ENCODE results near the gene MCCC2. TPM values are rescaled to one million over a fixed set of nuclear protein-coding genes. Genes with fewer than 3 reads are reported as not detected.

MCCC2 gene
- total and polyA plus RNA-seq, 2 of the 8 experiments (the other 6 are each of a cell fraction or from before 2014, with no cell fraction given): 71.7 to 86.6 TPM

- Histone ChIP-seq H2BK12ac (ENCODE audit: low read depth, low read length) (no peak overlapping the region), H4K20me1 (replicated peaks in 1 of 2; ENCODE audit: control insufficient read depth in 1 of 2, insufficient read depth in 2 of 2, low read length in 2 of 2) (no peaks in the 10 kb centered on the region), H3K56ac (replicated peaks; ENCODE audit: insufficient read length, low read depth, low read length) (no peak overlapping the region), H3K9me3 (ENCODE audit: insufficient read depth in 2 of 2, low read depth in 1 of 2, low read length in 1 of 2) (no peaks in the 10 kb centered on the region), H4K91ac (replicated peaks; ENCODE audit: insufficient read length, low read length) (no peak overlapping the region), H2AK5ac (ENCODE audit: low read depth, low read length) (no peak overlapping the region), H2BK15ac (ENCODE audit: low read length) (no peak overlapping the region), H3K4me1 (replicated peaks in 1 of 4; ENCODE audit: control insufficient read depth in 3 of 4, insufficient read depth in 4 of 4, low read length in 3 of 4) (no peaks in the 10 kb centered on the region), H4K8ac (ENCODE audit: extremely low read depth, insufficient read depth, low read length) (no peak overlapping the region), H3K79me2 (ENCODE audit: control insufficient read depth in 1 of 2, insufficient read depth in 2 of 2, low read length in 2 of 2) (no peaks in the 10 kb centered on the region), H3K27me3 (replicated peaks in 1 of 4; ENCODE audit: control insufficient read depth in 3 of 4, extremely low read depth in 1 of 4, insufficient read depth in 3 of 4, low read length in 3 of 4) (no peaks in the 10 kb centered on the region), H2AFZ (ENCODE audit: low read length) (peak overlapping the region; percentile 71; the same call in 1 of the 2 replicates), H4K5ac (ENCODE audit: insufficient read length, low read depth, low read length) (no peak overlapping the region), H3K14ac (ENCODE audit: insufficient read length) (no peak overlapping the region), H2BK120ac (replicated peaks; ENCODE audit: low read depth, low read length) (no peak overlapping the region), H2BK20ac (ENCODE audit: low read length) (no peak overlapping the region), H3K36me3 (ENCODE audit: control insufficient read depth in 2 of 4, insufficient read depth in 4 of 4, low read length in 3 of 4) (no peaks in the 10 kb centered on the region), H3K23ac (ENCODE audit: insufficient read length) (no peak overlapping the region), H3K27ac (ENCODE audit: low read depth, low read length) (no peak overlapping the region), H3K23me2 (ENCODE audit: low read depth, low read length) (0 out of 2 replicates have a peak, but pooled peaks cover 1% of the 10 kb centered on the region), H3K9ac (replicated peaks in 1 of 4; ENCODE audit: extremely low read depth in 1 of 4, low read depth in 3 of 4, low read length in 3 of 4) (no peak overlapping the region), H3K18ac (ENCODE audit: extremely low read depth, low read length) (no peak overlapping the region), H3K4me2 (ENCODE audit: insufficient read depth in 1 of 2, low read depth in 2 of 2, low read length in 2 of 2) (no peak overlapping the region), H2BK5ac (ENCODE audit: low read depth, low read length) (no peak overlapping the region), H3K79me1 (ENCODE audit: low read depth, low read length) (no peaks in the 10 kb centered on the region), H3K4ac (replicated peaks; ENCODE audit: insufficient read length, low read depth, low read length) (no peak overlapping the region), H3K4me3 (ENCODE audit: extremely low read depth in 1 of 4, insufficient read depth in 2 of 4, low read depth in 3 of 4, low read length in 4 of 4) (no peak overlapping the region)
- FAIRE-seq (no peak), DNase-seq (ENCODE audit: low read depth in 1 of 2, low spot score in 2 of 2) (no peak)
- TF ChIP-seq TBP (IDR thresholded peaks at IDR 0.05; ENCODE audit: low read depth, low read length): no peak
- TF ChIP-seq SAP30 (IDR thresholded peaks at IDR 0.05; ENCODE audit: insufficient read depth, insufficient replicate concordance, low read length): no peak
- TF ChIP-seq CHD1 (IDR thresholded peaks at IDR 0.05; ENCODE audit: low read depth, low read length): no peak
- no peak for TF ChIP-seq BRCA1 (IDR thresholded peaks at IDR 0.05; ENCODE audit: low read depth, low read length)
- TF ChIP-seq, protein P1, sequence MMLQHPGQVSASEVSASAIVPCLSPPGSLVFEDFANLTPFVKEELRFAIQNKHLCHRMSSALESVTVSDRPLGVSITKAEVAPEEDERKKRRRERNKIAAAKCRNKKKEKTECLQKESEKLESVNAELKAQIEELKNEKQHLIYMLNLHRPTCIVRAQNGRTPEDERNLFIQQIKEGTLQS (IDR thresholded peaks at IDR 0.05; ENCODE audit: insufficient read depth, low read depth, low read length): no peak
- no peak for TF ChIP-seq FOSL1 (IDR thresholded peaks at IDR 0.05; ENCODE audit: insufficient read depth, low read depth, low read length)
- TF ChIP-seq POU5F1 (IDR thresholded peaks at IDR 0.05; ENCODE audit: low read depth, low read length): no peak
- TF ChIP-seq TAF7 (optimal IDR thresholded peaks at IDR 0.05; ENCODE audit: borderline replicate concordance, low read depth, low read length): no peak
- TF ChIP-seq JUND (IDR thresholded peaks at IDR 0.05; ENCODE audit: low read length): no peak
- no peak for TF ChIP-seq POLR2AphosphoS5 (IDR thresholded peaks at IDR 0.05; ENCODE audit: low read depth, low read length)
- TF ChIP-seq TCF12 (IDR thresholded peaks at IDR 0.05; ENCODE audit: low read depth, low read length): no peak
- ChIA-PET CTCF (ENCODE audit: partially characterized antibody) (interaction anchor here (1.4 to 2.0 kb wide), 2 partner anchors 18 to 19 kb away, joined by 5 to 6 read pairs; no protein-coding TSS in a partner anchor), POLR2A (ENCODE audit: partially characterized antibody) (no interaction called here)
- WGBS, 2 experiments (ENCODE audit: extremely low coverage in 1 of 2, insufficient coverage in 1 of 2, insufficient read length in 1 of 2, insufficient replicate concordance in 2 of 2, low coverage in 1 of 2, low lambda C conversion rate in 2 of 2, missing lambda C conversion rate in 1 of 2): 85% methylated on average over 1 of the region's 1 CpG; no CpG with 5 or more reads in 1 of the 2 experiments
Observed at GRCh38 chr5:71677977-71678376, 90.8 kb downstream of the MCCC2 start.

All from H1 (cell line).